Heart right ventricle (tissue), 16 donors: ENCODE data around the gene NIN. TPM values are rescaled to one million over a fixed set of nuclear protein-coding genes. Genes with fewer than 3 reads are reported as not detected.
A peak's percentile ranks its signal among the peaks of the same experiment; 100 is the strongest.

ENCODE experiments used
- ATAC-seq, 8 donors: fragments of 200-7000 bp; cut with Tn5 transposase; one replicate each; pipeline ENCODE4 v1.9.1; 2020; ENCODE audit warnings: mild to moderate bottlenecking in 8 of 8, moderate library complexity in 8 of 8, moderate number of reproducible peaks in 1 of 8
- DNase-seq, 2 donors: peaks; one replicate each; pipeline ENCODE4 v3.0.0-alpha.2; 2020
- H3K27ac ChIP-seq, 10 donors: fragments of 200-600 bp; sonication (generic) in 2 of 10; one replicate each; pipeline versions ENCODE4 v1.5.0 to v1.8.0; 2020 to 2022; ENCODE audit warnings: mild to moderate bottlenecking in 3 of 10
- H3K27me3 ChIP-seq, 7 donors: fragments of 200-600 bp; one replicate each; pipeline ENCODE4 v1.8.0; 2021 to 2022; ENCODE audit warnings: mild to moderate bottlenecking in 2 of 7
- H3K36me3 ChIP-seq, 9 donors: fragments of 200-600 bp; sonication (generic) in 1 of 9; one replicate each; pipeline versions ENCODE4 v1.5.0 to v1.8.0; 2020 to 2022; ENCODE audit warnings: mild to moderate bottlenecking in 2 of 9
- H3K4me1 ChIP-seq, 9 donors: fragments of 200-600 bp; sonication (generic) in 1 of 9; one replicate each; pipeline versions ENCODE4 v1.5.0 to v1.8.0; 2020 to 2022; ENCODE audit warnings: mild to moderate bottlenecking in 4 of 9
- H3K4me3 ChIP-seq, 10 donors: fragments of 200-600 bp; sonication (generic) in 2 of 10; one replicate each; pipeline versions ENCODE4 v1.5.0 to v1.8.0; 2020 to 2022; ENCODE audit warnings: mild to moderate bottlenecking in 7 of 10, moderate library complexity in 2 of 10
- H3K9me3 ChIP-seq, 11 donors: fragments of 200-600 bp in 10 of 11; sonication (generic) in 2 of 11; one replicate each; pipeline versions ENCODE4 v1.5.0 to v1.8.0; 2013 to 2022; ENCODE audit warnings: mild to moderate bottlenecking in 2 of 11, control low read depth in 1 of 11, moderate library complexity in 1 of 11
- CTCF ChIP-seq, 9 donors: fragments of 200-600 bp; sonication (generic) in 2 of 9; IDR thresholded peaks; one replicate each; pipeline versions ENCODE4 v1.5.0 to v1.8.0; 2021 to 2022; ENCODE audit warnings: antibody characterized with exemption in 9 of 9, mild to moderate bottlenecking in 5 of 9, moderate library complexity in 1 of 9
- WGBS, 2 donors: extraction: QIAGEN DNeasy Blood & Tissue Kit; methylation state at CpG; one replicate each; pipeline ENCODE4 v1.1.7; 2013; ENCODE audit warnings: inconsistent platforms in 1 of 2; 5-methylcytosine and 5-hydroxymethylcytosine counted together
- intact Hi-C, 10 donors: fragments of 100-400 bp; cut with DNase I; formaldehyde crosslinking; loops; one replicate each; pipeline versions ENCODE4 v1.11.1 to v1.14.2; 2022
- polyA plus RNA-seq, 2 donors: library from polyadenylated mRNA; stranded (reverse); fragments of 200-250 nt; gene quantifications; one replicate each; pipeline ENCODE4 v1.2.3, GENCODE V29; 2013
- total RNA-seq, 10 donors: library from RNA; stranded (reverse); fragmentation: NEBNext Ultra II Directional in 3 of 10; extraction: Animal tissue kit (Norgen Biotek cat#: 25700) in 3 of 10; gene quantifications; one replicate each; pipeline versions ENCODE4 v1.2.1 to v1.2.4, GENCODE V29; 2021 to 2023
- donor health status: Arrhythmogenic right ventricular cardiomyopathy.
- donor health status: ischemic (EF 13 %, LVEDD 7.1; RV severe dilation, severe dysfunction).
- donor health status: healthy with polysubstance abuse.
- donor health status: DM: no; HTN: yes; CAD: no.
- donor health status: DM: no; HTN: no; CAD: no.
- donor health status: ischemic (EF 25% LVEDD 6.9; RV normal size, moderate dysfunction).
- donor health status: ischemic (EF 25% LVEDD 5.7; RV mildly dilated, moderate dysfunction).
- donor health status: healthy.
- donor health status: DM: yes; HTN: yes; CAD: no.
- donor health status: Ischemic cardiomyopathy.
- donor health status: ischemic (EF 35%, LVEDD 5.7; RV mildly dilated, moderate dysfunction).
- donor health status: nonischemic (EF 11% LVEDD 7.7; RV severe dilation, severe dysfunction).
- donor health status: DM: yes; HTN: yes; CAD: no.
- donor health status: PGD.
- donor health status: ischemic (EF 29% LVEDD 5.4; RV normal size, mild dysfunction).
- donor health status: nonischemic (EF 23%, LVEDD 6.1; RV moderate dilation, normal function).

The NIN gene
- total and polyA plus RNA-seq, 12 donors, result 4.0 to 38.7 (median 25.1) TPM

- DNase-seq (no peak), ATAC-seq (no peak)
- TF ChIP-seq CTCF (IDR thresholded peaks at IDR 0.05), result no peak
- 42 to 52% methylated on average over 2 of the region's 2 CpGs for WGBS, 2 donors
- H3K36me3 ChIP-seq, result no peaks in the 10 kb centered on the region
- peaks cover 0 to 12% (median 0%) of the 10 kb centered on the region in 9 donors for H3K4me1 ChIP-seq
- intact Hi-C loops, result no loop called here
- no peak overlapping the region for H3K4me3 ChIP-seq
- peaks cover 0 to 6% (median 0%) of the 10 kb centered on the region in 7 donors for H3K27me3 ChIP-seq
- no peaks in the 10 kb centered on the region for H3K9me3 ChIP-seq
- no peak overlapping the region for H3K27ac ChIP-seq
Observed at GRCh38 chr14:50835280-50835679, 4.3 kb upstream of the NIN start.

GRCh38 chr14:50834802-50835276 is 3.9 kb upstream of the NIN start:
- no peaks in the 10 kb centered on the region for H3K9me3 ChIP-seq
- H3K4me3 ChIP-seq, result no peak overlapping the region
- TF ChIP-seq CTCF (IDR thresholded peaks at IDR 0.05), result no peak
- H3K27me3 ChIP-seq, result peaks cover 0 to 6% (median 0%) of the 10 kb centered on the region in 7 donors
- peaks cover 0 to 13% (median 4%) of the 10 kb centered on the region in 9 donors for H3K4me1 ChIP-seq
- no peaks in the 10 kb centered on the region for H3K36me3 ChIP-seq
- H3K27ac ChIP-seq, result no peak overlapping the region
- WGBS, 2 donors, result 87% methylated on average over 5 of the region's 5 CpGs
- no peak for ATAC-seq
- DNase-seq, result no peak
- intact Hi-C loops, result loop anchor here in 1 of 10 donors (5.0 kb wide), 1 partner anchor 43 kb away; no protein-coding TSS in a partner anchor

- peaks cover 0 to 6% (median 0%) of the 10 kb centered on the region in 7 donors for H3K27me3 ChIP-seq
- no peaks in the 10 kb centered on the region for H3K36me3 ChIP-seq
- ATAC-seq (no peak), DNase-seq (no peak)
- intact Hi-C loops, result loop anchor here in 1 of 10 donors (5.0 kb wide), 1 partner anchor 41 kb away; no protein-coding TSS in a partner anchor
- H3K4me1 ChIP-seq, result peaks cover 0 to 30% (median 20%) of the 10 kb centered on the region in 9 donors
- TF ChIP-seq CTCF (IDR thresholded peaks at IDR 0.05), result no peak
- H3K9me3 ChIP-seq, result no peaks in the 10 kb centered on the region
- 93 to 96% methylated on average over 6 of the region's 6 CpGs for WGBS, 2 donors
- no peak overlapping the region for H3K4me3 ChIP-seq
- H3K27ac ChIP-seq, result no peak overlapping the region
Observed at GRCh38 chr14:50832935-50833630, 2.1 kb upstream of the NIN start.

- H3K27me3 ChIP-seq, result no peaks in the 10 kb centered on the region
- peak in 5 of 8 donors; percentile 1 to 49 (median 27) for ATAC-seq
- peak overlapping the region; percentile 86 to 99 (median 94) for H3K27ac ChIP-seq
- 6 to 12% methylated on average over 10 of the region's 10 CpGs for WGBS, 2 donors
- H3K36me3 ChIP-seq, result peaks cover 0 to 1% (median 0%) of the 10 kb centered on the region in 9 donors
- peak overlapping the region; percentile 75 to 99 (median 92) for H3K4me3 ChIP-seq
- H3K9me3 ChIP-seq, result no peaks in the 10 kb centered on the region
- intact Hi-C loops, result loop anchor here in 2 of 10 donors (1.0 to 5.0 kb wide), 2 partner anchors 39 kb away; no protein-coding TSS in a partner anchor
- peak in 1 of 2 donors; percentile 14 for DNase-seq
- H3K4me1 ChIP-seq, result peaks cover 0 to 38% (median 21%) of the 10 kb centered on the region in 9 donors
- no peak for TF ChIP-seq CTCF (IDR thresholded peaks at IDR 0.05)
Observed at GRCh38 chr14:50831726-50832168, 785 bp upstream of the NIN start.
